AG04449 (cell line): ENCODE measurements around the gene TMEM9B.

Experiments used
- CTCF ChIA-PET: fragments of 350-600 bp; formaldehyde crosslinking; extraction: SDS; loops from one replicate; lab custom pipeline; 2021; ENCODE audit warnings: antibody characterized with exemption; lab: Yijun Ruan, JAX
- POLR2A ChIA-PET: fragments of 400-600, 350-600 bp; formaldehyde crosslinking; extraction: SDS; loops from one replicate; lab custom pipeline; 2020; ENCODE audit warnings: antibody characterized with exemption, inconsistent platforms; lab: Yijun Ruan, JAX
- DNase-seq: peaks from one replicate; pipeline ENCODE4 v3.0.0-alpha.2; 2010; ENCODE audit warnings: low read depth, low spot score
- H3K4me3 ChIP-seq: 2 replicates; pipeline ENCODE4 v1.5.1; 2011; ENCODE audit warnings: low read depth, mild to moderate bottlenecking, control low read depth, low read length
- TF ChIP-seq, protein P1 (sequence below): IDR thresholded peaks from one replicate; pipeline ENCODE4 v1.5.1; 2011; ENCODE audit warnings: mild to moderate bottlenecking, moderate library complexity, low read length, control low read depth, inconsistent platforms; ENCODE audit not compliant: insufficient read depth; ENCODE audit errors: missing control alignments

TMEM9B gene

DNA sequence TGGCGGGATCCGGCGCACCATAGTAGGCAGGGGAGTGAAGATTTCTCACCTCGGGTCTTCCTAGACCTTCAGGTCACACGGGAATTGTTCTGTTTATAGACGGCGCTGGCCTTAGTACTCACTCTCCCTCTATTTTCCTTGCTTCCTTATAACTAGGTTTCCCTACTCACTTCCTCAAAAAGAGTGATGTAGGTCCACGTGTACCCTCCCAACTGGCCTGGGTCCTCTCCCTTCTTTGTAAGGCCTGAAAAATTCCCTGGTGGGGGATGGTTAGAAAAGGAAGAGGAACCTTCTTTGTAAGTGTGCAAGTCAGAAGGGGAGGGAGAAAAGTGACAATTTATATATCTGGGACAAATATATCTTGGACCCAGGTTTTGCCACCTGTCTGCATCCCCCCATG is 2.9 kb upstream of the TMEM9B start:
- CTCF ChIA-PET, result interaction anchor here (1.5 kb wide), 1 partner anchor 170 kb away, joined by 3 read pairs; no protein-coding TSS in a partner anchor
- POLR2A ChIA-PET, result no interaction called here
- TF ChIP-seq, protein P1, sequence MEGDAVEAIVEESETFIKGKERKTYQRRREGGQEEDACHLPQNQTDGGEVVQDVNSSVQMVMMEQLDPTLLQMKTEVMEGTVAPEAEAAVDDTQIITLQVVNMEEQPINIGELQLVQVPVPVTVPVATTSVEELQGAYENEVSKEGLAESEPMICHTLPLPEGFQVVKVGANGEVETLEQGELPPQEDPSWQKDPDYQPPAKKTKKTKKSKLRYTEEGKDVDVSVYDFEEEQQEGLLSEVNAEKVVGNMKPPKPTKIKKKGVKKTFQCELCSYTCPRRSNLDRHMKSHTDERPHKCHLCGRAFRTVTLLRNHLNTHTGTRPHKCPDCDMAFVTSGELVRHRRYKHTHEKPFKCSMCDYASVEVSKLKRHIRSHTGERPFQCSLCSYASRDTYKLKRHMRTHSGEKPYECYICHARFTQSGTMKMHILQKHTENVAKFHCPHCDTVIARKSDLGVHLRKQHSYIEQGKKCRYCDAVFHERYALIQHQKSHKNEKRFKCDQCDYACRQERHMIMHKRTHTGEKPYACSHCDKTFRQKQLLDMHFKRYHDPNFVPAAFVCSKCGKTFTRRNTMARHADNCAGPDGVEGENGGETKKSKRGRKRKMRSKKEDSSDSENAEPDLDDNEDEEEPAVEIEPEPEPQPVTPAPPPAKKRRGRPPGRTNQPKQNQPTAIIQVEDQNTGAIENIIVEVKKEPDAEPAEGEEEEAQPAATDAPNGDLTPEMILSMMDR, result no peak
- DNase-seq, result no peak
- H3K4me3 ChIP-seq, result no peak overlapping the region

DNA sequence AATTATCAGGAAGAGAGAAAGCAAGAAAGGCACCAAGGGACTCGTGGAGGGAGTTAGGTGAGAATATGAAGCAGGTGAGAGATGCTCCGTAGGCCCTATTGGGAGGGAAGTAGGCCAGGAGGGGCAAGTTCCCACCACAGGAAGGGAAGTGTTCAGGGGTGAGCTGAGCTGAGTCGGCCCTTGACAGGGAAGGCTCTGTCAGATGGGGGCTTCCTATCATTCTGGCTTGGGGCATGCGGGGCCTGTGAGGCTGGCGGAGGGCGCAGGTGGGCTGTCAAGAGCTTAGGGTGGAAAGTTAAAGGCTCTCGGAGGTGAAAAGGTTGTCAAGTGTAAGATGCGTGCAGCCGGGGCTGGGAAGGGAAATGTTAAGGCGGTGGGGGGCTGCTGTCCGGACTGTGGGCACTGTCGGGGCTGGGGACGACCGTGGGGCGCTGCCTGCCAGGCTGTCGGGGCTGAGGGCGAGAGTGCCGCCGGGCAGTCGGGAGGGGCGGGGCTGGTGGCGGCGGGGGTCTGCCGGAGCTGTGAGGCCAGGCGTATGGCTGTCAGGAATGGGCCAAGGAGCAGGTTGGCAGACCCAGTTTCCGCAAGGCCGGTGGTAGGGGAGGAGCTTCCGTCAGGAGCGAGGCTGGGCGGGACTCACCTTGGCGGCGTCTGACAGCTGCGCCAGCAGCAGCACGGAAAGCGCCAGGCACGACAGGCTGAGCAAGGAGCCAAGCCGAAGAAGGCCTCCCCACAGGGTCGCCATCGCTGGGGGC is 496 bp downstream of the TMEM9B start:
- POLR2A ChIA-PET, result interaction anchor here (0.6 to 1.3 kb wide), 3 partner anchors 37 to 282 kb away, joined by 3 read pairs; partner anchors contain the start of genes RPL27A and TRIM66
- TF ChIP-seq, protein P1, result no peak
- DNase-seq, result no peak
- H3K4me3 ChIP-seq, result peak overlapping the region; percentile 87
- CTCF ChIA-PET, result interaction anchor here (0.9 to 3.0 kb wide), 6 partner anchors 9 to 244 kb away, joined by 3 to 17 read pairs (median 6); partner anchors contain the start of gene NRIP3

DNA sequence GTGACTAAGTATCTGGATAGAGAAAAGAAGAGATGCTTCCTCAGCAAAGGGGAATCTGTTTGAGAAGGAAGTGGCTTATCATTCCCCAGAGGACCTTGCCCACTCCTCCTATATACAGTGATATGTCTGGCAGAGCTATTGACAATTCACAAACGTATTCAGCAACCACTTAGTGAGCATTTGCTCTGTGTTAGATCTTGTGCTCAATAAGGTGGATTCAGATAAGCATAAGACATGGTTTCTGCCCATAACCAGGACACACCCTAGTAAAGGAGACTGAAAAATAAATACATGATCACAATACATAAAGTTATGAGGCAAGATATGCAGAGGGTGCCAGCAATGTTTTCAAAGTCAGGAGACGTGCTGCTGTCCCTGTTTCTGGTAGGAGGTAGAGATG is 1.4 kb downstream of the TMEM9B start:
- TF ChIP-seq, protein P1, result no peak
- CTCF ChIA-PET, result interaction anchor here (1.1 to 3.0 kb wide), 4 partner anchors 48 to 243 kb away, joined by 3 to 17 read pairs (median 12); no protein-coding TSS in a partner anchor
- POLR2A ChIA-PET, result no interaction called here
- H3K4me3 ChIP-seq, result peak overlapping the region; percentile 87
- no peak for DNase-seq

DNA sequence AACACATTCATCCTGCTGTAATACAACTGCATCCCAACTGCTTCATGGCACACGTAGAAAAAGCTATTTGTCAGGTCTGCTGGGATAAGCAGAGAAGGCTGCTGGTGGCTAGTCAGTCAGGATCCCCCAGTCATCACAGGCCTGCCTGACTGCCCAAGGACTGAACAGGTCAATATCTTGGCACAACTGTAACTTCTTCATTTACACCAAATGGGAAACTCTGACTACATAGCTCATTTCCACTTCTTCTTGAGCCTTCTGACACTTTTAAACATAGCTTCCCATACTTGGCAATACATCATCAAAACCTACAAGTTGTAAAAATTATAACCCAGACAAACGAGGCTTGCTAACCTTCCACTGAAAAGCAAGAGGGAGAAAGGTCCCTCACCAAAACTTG is 2.8 kb downstream of the TMEM9B start:
- H3K4me3 ChIP-seq, result no peak overlapping the region
- CTCF ChIA-PET, result interaction anchor here (0.7 to 4.6 kb wide), 19 partner anchors 8 to 546 kb away, joined by 3 to 83 read pairs (median 8); partner anchors contain the start of genes AKIP1 and ASCL3
- POLR2A ChIA-PET, result no interaction called here
- TF ChIP-seq, protein P1, result no peak
- no peak for DNase-seq

DNA sequence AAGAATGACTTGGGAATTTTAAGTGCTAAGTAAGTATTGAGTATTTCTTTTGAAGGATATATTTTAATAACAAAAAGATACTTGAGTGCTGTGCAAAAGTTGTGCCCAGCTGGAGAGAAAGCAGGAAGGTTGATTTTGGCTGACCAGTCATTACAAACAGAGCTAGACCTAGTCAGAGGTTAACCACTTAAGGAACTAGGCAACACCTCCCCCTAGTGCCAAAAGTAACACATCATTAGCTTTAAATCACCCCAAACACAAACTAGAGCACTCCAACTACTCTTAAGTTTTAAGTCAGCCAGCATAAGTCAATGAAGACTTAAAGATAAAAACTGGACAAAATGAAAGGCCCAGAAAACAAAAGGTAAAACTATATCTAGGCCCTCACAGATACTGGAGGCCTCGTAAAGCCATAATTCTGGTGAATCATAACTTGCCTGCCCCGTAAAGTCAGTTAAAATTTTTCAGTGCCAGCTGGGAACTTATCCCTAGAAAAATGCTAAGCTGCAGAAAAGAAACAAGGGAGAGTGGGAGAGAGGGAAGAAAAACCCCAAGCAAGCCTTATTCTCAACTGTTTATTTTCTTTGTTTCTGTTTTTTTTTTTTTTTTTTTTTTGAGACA is 4.6 kb downstream of the TMEM9B start:
- H3K4me3 ChIP-seq, result no peak overlapping the region
- ChIA-PET POLR2A (interaction anchor here (0.8 to 1.3 kb wide), 6 partner anchors 25 to 278 kb away, joined by 3 to 5 read pairs (median 3); partner anchors contain the start of gene TRIM66), CTCF (interaction anchor here (0.7 to 4.6 kb wide), 54 partner anchors 10 to 767 kb away, joined by 3 to 83 read pairs (median 4); partner anchors contain the start of genes AKIP1, ASCL3 and C11orf16)
- DNase-seq, result peak; percentile 69
- TF ChIP-seq, protein P1, result peak; percentile 51

DNA sequence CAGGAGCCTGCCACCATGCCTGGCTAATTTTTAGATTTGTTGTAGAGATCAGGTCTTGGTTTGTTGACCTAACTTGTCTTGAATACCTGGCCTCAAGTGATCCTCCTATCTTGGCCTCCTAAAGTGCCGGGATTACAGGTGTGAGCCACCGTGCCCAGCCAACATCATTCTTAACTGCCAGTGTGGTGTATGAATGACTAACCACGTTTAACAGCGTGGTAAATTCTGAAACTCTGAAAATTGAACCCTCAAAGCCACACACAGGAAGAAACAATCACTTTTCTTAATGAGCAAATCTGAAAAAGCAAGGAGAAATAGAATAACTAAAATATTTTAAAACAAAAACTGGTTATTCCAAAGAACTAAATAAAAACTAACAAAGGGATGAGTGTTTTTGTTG is 7.4 kb downstream of the TMEM9B start:
- H3K4me3 ChIP-seq, result no peak overlapping the region
- ChIA-PET POLR2A (no interaction called here), CTCF (interaction anchor here (1.0 to 4.6 kb wide), 3 partner anchors 7 to 181 kb away, joined by 3 to 55 read pairs (median 4); no protein-coding TSS in a partner anchor)
- TF ChIP-seq, protein P1, result no peak
- no peak for DNase-seq
